Measurements from ENCODE around the gene PAOX. TPM values are rescaled to one million over a fixed set of nuclear protein-coding genes. Genes with fewer than 3 reads are reported as not detected.

Gene PAOX
- polyA plus RNA-seq, 1 experiment: 3.1 TPM

DNA sequence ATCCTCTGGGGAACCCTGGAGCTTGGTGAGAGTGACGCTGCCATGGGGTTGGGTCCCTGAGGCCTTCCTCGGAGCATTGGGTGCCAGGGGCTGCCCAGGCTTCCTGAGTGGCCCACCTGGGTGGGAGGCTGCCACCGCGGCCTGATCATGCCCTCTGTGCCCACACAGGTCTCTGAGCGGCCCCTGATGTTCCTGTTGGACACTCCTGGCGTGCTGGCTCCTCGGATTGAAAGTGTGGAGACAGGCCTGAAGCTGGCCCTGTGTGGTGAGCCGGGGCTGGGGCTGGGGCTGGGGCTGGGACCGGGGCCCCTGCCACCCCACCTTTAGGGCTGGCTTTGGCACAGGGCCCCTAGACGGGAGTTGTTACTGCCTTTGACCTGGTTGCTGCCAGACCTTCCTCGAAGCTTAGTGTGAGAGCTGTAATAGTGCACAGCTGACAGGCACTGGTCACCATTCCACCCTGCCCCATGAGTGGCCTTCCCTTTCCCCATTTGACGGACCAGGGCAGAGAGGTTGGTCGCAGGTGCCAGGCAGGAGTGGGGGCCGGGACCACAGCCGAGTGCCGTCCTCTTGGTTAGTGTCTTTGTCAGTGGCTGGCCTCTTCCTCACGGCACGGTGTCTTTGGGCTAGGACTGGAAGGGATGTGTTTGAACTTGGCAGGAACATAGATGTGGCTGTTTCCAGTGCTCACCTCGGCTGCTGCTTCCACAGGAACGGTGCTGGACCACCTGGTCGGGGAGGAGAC is 23.1 kb downstream of the PAOX start:
- no peak overlapping the region for H3K4me3 ChIP-seq (ENCODE audit: low read depth, low read length)
- no peaks in the 10 kb centered on the region for H3K27me3 ChIP-seq (ENCODE audit: control insufficient read depth, insufficient read depth, low read length)
- ChIA-PET POLR2A (interaction anchor here (0.6 kb wide), 2 partner anchors 19 to 57 kb away, joined by 3 to 4 read pairs; no protein-coding TSS in a partner anchor), CTCF (no interaction called here)
- no peak overlapping the region for H3K27ac ChIP-seq (ENCODE audit: low read depth, low read length)
- H3K9me3 ChIP-seq (ENCODE audit: control insufficient read depth, insufficient read depth, low read length): no peaks in the 10 kb centered on the region; the same call in 1 of the 2 replicates
- TF ChIP-seq, protein P1, sequence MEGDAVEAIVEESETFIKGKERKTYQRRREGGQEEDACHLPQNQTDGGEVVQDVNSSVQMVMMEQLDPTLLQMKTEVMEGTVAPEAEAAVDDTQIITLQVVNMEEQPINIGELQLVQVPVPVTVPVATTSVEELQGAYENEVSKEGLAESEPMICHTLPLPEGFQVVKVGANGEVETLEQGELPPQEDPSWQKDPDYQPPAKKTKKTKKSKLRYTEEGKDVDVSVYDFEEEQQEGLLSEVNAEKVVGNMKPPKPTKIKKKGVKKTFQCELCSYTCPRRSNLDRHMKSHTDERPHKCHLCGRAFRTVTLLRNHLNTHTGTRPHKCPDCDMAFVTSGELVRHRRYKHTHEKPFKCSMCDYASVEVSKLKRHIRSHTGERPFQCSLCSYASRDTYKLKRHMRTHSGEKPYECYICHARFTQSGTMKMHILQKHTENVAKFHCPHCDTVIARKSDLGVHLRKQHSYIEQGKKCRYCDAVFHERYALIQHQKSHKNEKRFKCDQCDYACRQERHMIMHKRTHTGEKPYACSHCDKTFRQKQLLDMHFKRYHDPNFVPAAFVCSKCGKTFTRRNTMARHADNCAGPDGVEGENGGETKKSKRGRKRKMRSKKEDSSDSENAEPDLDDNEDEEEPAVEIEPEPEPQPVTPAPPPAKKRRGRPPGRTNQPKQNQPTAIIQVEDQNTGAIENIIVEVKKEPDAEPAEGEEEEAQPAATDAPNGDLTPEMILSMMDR (IDR thresholded peaks at IDR 0.05; ENCODE audit: low read depth, low read length): no peak
- DNase-seq (ENCODE audit: low read depth, low spot score): no peak

DNA sequence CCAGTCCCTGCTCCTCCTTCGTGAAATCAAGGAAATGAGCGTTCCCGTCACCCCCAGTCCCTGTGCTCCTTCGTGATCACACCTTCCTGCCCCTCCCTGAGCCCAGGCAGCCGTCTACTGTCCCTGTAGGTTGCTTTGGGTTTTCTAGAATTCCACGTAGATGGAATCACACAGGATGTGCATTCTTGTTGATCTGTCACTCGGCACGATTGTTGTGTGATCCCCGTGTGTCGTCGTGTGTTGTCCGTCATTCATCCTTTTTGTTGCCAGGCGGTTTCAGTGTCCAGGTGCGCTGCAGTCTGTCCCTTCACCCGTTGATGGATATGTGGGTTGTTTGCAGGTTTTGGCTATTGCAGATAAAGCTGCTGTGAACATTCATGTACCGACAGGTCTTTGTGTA is 24.3 kb downstream of the PAOX start:
- Histone ChIP-seq H3K4me3 (ENCODE audit: low read depth, low read length) (no peak overlapping the region), H3K9me3 (ENCODE audit: control insufficient read depth, insufficient read depth, low read length) (no peaks in the 10 kb centered on the region; the same call in 1 of the 2 replicates), H3K27ac (ENCODE audit: low read depth, low read length) (no peak overlapping the region), H3K27me3 (ENCODE audit: control insufficient read depth, insufficient read depth, low read length) (no peaks in the 10 kb centered on the region)
- ChIA-PET POLR2A (no interaction called here), CTCF (no interaction called here)
- DNase-seq (ENCODE audit: low read depth, low spot score): no peak
- TF ChIP-seq, protein P1 (IDR thresholded peaks at IDR 0.05; ENCODE audit: low read depth, low read length): no peak

DNA sequence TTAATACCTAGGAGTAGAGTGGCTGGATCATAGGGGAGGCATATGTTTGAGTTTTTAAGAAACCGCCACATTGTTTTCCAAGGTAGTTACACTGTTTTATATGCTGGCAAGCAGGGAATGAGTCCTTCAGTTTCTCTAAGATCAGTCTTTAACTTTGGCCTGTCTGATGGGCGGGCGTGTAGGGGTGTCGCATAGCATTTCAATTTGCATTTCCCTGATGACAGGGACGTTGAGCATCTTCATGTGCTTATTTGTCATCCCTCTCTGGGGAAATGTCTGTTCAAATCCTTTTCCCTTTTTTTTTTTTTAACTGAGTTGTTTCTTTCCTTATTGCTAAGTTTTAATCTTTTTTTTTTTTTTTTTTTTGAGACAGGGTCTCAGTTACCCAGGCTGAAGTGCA is 24.7 kb downstream of the PAOX start:
- ChIA-PET CTCF (interaction anchor here (1.3 kb wide), 1 partner anchor 74 kb away, joined by 5 read pairs; no protein-coding TSS in a partner anchor), POLR2A (no interaction called here)
- Histone ChIP-seq H3K27ac (ENCODE audit: low read depth, low read length) (no peak overlapping the region), H3K9me3 (ENCODE audit: control insufficient read depth, insufficient read depth, low read length) (no peaks in the 10 kb centered on the region; the same call in 1 of the 2 replicates), H3K4me3 (ENCODE audit: low read depth, low read length) (no peak overlapping the region), H3K27me3 (ENCODE audit: control insufficient read depth, insufficient read depth, low read length) (no peaks in the 10 kb centered on the region)
- DNase-seq (ENCODE audit: low read depth, low spot score): no peak
- TF ChIP-seq, protein P1 (IDR thresholded peaks at IDR 0.05; ENCODE audit: low read depth, low read length): no peak

DNA sequence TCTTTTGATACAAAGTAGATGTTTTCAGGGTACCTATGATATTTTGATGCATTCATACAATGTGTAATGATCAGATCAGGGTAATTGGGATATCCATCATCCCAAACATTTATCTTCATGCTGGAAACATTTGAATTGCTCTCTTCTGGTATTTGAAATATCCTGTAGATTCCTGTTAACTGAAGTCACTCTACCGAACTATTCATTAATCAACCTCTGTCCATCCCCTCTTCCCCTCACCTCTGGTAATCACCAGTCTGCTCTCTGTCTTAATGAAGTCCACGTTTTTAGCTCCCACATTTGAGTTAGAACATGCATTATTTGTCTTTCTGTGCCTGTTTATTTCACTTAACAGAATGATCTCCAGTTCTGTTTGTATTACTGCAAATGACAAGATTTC is 26.2 kb downstream of the PAOX start:
- ChIA-PET POLR2A (no interaction called here), CTCF (interaction anchor here (0.7 kb wide), 1 partner anchor 76 kb away, joined by 3 read pairs; no protein-coding TSS in a partner anchor)
- Histone ChIP-seq H3K27me3 (ENCODE audit: control insufficient read depth, insufficient read depth, low read length) (no peaks in the 10 kb centered on the region), H3K4me3 (ENCODE audit: low read depth, low read length) (no peak overlapping the region), H3K27ac (ENCODE audit: low read depth, low read length) (no peak overlapping the region), H3K9me3 (ENCODE audit: control insufficient read depth, insufficient read depth, low read length) (peaks cover 3% of the 10 kb centered on the region)
- TF ChIP-seq, protein P1 (IDR thresholded peaks at IDR 0.05; ENCODE audit: low read depth, low read length): no peak
- no peak for DNase-seq (ENCODE audit: low read depth, low spot score)

DNA sequence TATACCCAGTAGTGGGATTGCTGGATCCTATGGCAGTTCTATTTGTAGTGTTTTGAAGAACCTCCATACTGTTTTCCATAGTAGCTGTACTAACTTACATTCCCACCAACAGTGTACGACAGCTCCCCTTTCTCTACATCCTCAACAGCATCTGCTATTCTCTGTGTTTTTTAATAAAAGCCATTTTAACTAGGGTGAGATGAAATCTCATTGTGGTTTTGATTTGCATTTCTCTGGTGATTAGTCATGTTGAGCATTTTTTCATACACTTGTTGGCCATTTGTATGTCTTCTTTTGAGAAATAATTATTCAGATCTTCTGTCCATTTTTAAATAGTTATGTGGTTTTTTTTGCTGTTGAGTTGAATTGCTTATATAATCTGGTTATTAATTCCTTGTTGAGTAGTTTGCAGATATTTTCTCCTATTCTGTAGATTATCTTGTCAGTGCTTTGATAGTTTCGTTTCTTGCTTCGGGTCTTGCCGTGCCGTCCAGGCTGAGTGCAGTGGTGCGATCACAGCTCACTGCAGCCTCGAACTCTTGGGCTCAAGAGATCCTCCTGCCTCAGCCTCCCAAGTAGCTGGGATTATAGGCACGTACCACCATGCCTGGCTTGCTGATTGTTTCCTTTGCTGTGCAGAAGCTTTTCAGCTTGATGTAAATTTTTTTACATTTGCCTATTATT is 26.9 kb downstream of the PAOX start:
- ChIA-PET POLR2A (no interaction called here), CTCF (interaction anchor here (0.7 kb wide), 1 partner anchor 77 kb away, joined by 3 read pairs; no protein-coding TSS in a partner anchor)
- no peaks in the 10 kb centered on the region for H3K27me3 ChIP-seq (ENCODE audit: control insufficient read depth, insufficient read depth, low read length)
- peaks cover 5% of the 10 kb centered on the region for H3K9me3 ChIP-seq (ENCODE audit: control insufficient read depth, insufficient read depth, low read length)
- DNase-seq (ENCODE audit: low read depth, low spot score): no peak
- no peak overlapping the region for H3K27ac ChIP-seq (ENCODE audit: low read depth, low read length)
- TF ChIP-seq, protein P1 (IDR thresholded peaks at IDR 0.05; ENCODE audit: low read depth, low read length): no peak
- no peak overlapping the region for H3K4me3 ChIP-seq (ENCODE audit: low read depth, low read length)
